Stimulated activated CD4-positive, alpha-beta T cell treated with anti-CD3 and anti-CD28 coated beads, Interleukin-1b, Interleukin-23, amount 100 ng/mL, for 24 hours (primary cell): Measurements from ENCODE around the gene ISYNA1.

ENCODE experiments used
- DNase-seq, 4 experiments: peaks; one replicate each; pipeline ENCODE4 v3.0.0-alpha.2; 2020; ENCODE audit warnings: low read depth in 4 of 4, low spot score in 1 of 4

The ISYNA1 gene

GRCh38 chr19:18468517-18468916, 30.6 kb upstream of the ISYNA1 start:
- DNase-seq = no peak

GRCh38 chr19:18467978-18468377, 30.0 kb upstream of the ISYNA1 start:
- no peak for DNase-seq

GRCh38 chr19:18466354-18466753, 28.4 kb upstream of the ISYNA1 start:
- DNase-seq = no peak

GRCh38 chr19:18465964-18466339, 28.0 kb upstream of the ISYNA1 start:
- DNase-seq = no peak

- no peak for DNase-seq
These were observed 27.5 kb upstream of the ISYNA1 start for GRCh38 chr19:18465214-18465963.

- no peak for DNase-seq
These were observed 26.7 kb upstream of the ISYNA1 start for GRCh38 chr19:18464646-18465045.

- no peak for DNase-seq
These were observed 23.5 kb upstream of the ISYNA1 start for GRCh38 chr19:18461471-18461870.

GRCh38 chr19:18460900-18461299, 23.0 kb upstream of the ISYNA1 start:
- DNase-seq = no peak

GRCh38 chr19:18457483-18458331, 19.8 kb upstream of the ISYNA1 start:
- DNase-seq = no peak

- DNase-seq = no peak
These were observed 19.0 kb upstream of the ISYNA1 start for GRCh38 chr19:18456974-18457373.

GRCh38 chr19:18456279-18456678, 18.3 kb upstream of the ISYNA1 start:
- DNase-seq = no peak

- DNase-seq = no peak
These were observed 15.5 kb upstream of the ISYNA1 start for GRCh38 chr19:18453269-18454024.

- DNase-seq = no peak
These were observed 14.5 kb upstream of the ISYNA1 start for GRCh38 chr19:18452386-18452785.

GRCh38 chr19:18450931-18451836, 13.3 kb upstream of the ISYNA1 start:
- peak; percentile 74 to 91 (median 77) for DNase-seq

GRCh38 chr19:18450021-18450930, 12.3 kb upstream of the ISYNA1 start:
- DNase-seq = no peak

GRCh38 chr19:18449552-18449951, 11.6 kb upstream of the ISYNA1 start:
- DNase-seq = no peak

GRCh38 chr19:18446811-18447359, 9.0 kb upstream of the ISYNA1 start:
- DNase-seq = no peak

GRCh38 chr19:18446145-18446810, 8.3 kb upstream of the ISYNA1 start:
- DNase-seq = no peak
